ENCODE results near the gene MDN1.

DNA sequence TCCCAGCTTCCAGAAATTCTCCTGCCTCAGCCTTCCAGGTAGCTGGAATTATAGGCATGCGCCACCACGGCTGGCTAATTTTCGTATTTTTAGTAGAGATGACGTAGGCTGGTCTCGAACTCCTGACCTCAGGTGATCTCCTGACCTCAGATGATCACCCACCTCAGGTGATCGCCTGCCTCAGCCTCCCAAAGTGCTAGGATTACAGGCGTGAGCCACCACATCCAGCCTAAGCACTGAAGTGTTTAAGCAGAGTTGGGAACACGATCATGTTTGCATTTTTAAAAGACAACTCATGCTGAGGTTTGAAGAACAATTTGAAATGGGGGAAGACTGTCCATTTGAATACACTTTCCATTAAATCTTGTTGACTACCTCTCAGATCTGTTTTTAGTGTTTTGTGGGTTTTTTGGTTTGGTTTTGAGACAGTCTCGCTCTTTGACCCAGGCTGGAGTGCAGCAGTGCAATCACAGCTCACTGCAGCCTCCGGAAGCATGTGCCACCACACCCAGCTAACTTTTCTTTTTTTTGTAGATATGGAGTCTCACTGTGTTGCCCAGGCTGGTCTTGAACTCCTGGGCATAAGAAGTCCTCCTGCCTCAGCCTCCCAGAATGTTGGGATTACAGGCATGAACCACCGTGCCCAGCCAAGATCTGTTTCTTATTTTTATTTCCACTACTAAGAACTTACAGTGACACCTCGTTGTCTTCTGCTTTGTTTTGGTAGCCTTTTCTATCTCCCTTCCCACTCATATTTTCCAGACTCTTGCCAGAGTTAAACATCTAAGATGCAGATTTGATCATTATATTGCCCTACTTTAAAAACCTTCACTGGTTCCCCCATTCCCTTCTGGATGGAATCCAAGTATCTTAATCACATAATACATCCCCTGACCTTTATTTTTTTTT lies 15.5 kb upstream of the MDN1 start:
- TF ChIP-seq POLR2AphosphoS5 (IDR thresholded peaks at IDR 0.05): no peak
- TF ChIP-seq, protein P1, sequence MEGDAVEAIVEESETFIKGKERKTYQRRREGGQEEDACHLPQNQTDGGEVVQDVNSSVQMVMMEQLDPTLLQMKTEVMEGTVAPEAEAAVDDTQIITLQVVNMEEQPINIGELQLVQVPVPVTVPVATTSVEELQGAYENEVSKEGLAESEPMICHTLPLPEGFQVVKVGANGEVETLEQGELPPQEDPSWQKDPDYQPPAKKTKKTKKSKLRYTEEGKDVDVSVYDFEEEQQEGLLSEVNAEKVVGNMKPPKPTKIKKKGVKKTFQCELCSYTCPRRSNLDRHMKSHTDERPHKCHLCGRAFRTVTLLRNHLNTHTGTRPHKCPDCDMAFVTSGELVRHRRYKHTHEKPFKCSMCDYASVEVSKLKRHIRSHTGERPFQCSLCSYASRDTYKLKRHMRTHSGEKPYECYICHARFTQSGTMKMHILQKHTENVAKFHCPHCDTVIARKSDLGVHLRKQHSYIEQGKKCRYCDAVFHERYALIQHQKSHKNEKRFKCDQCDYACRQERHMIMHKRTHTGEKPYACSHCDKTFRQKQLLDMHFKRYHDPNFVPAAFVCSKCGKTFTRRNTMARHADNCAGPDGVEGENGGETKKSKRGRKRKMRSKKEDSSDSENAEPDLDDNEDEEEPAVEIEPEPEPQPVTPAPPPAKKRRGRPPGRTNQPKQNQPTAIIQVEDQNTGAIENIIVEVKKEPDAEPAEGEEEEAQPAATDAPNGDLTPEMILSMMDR (IDR thresholded peaks at IDR 0.05): no peak
- TF ChIP-seq EP300 (IDR thresholded peaks at IDR 0.05): no peak

Data from sigmoid colon (tissue), 4 donors.